ENCODE measurements around the gene COMTD1.

COMTD1 gene

DNA sequence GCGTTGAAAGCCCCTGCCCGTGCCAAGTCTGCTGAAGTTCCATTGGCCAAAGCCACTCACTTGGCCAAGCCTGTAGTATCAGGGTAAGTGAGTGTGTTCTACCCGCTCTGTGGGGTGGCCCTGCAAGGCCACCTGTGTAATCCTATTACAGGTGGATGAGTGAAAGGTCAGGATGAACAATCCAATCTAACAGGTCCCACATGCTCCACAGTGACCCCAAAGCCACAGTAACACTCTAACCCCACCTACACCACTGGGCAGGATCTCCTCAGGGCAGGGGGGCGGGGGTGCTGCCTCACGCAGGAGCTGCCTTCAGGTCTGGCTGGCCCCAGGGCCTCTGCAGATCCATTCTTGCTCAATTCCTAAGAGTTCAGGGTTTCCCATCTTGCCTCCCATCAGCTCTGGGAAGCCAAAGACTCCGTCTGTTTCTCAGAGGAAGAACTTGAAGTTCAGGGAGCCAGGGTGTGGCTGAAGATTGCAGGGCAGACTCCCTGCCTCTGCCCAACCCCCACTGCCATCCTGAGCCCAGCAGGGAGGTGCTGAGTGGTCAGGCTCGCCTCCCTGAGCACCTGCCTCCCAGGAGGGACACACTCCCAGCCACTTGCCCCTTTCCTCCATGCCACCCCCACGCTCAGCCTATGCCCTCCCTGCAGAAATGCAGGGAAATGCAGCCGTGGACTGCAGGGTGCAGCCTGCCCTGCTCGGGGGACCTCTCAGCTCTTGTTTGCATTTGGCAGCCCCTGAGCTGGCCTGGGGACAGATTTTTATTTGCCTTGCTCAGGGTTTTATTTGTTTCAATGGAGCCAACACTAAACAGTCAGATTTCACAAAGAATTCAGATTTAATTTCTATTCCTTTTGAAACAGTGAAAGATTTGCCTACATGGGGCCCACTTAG lies 9.8 kb upstream of the COMTD1 start:
- DNase-seq (ENCODE audit: low read depth) = no peak

DNA sequence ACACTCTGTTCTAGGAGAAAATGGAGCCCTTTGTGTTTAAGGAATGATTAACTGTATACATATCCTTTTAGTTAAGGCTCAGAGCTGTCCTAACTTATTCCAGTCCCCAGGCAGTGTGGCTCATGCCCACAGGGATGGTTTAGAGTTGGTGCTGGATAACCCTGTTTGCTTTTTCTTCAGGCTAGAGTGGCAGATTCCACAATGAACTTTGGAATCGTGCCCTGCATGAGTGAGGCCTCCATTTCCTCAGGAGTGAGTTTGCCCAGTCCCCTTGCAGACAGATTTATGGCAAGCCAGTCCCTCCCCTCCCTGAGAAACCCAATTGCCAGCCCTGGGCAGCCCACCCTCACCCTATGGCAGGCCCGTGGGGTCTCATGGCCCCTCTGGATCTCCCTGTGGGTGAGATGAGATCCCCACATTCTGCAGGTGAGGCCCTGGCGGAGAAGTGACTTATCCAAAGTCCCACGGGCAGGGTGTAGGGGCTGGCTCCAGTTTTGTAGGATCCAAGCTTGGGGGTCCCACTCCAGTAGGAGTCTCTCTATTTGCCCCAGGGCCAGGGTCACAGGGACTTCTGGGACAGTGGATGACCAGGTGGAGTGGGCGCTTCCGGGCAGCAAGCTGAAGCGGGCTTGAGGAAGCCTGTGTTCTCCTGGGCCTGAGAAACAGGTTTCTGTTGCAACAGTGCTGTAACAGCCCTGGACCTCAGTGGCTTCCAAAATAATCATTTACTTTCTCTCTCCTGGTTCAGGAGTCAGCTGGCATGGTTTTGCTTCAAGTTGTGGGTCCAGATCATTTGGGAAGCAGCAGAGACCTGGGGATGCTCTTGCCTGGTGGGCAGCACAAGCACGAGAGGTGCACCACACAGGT lies 9.0 kb upstream of the COMTD1 start:
- DNase-seq (ENCODE audit: low read depth) = no peak

GRCh38 chr10:75243426-75243825 lies 7.7 kb upstream of the COMTD1 start:
- DNase-seq (ENCODE audit: low read depth) = no peak

DNA sequence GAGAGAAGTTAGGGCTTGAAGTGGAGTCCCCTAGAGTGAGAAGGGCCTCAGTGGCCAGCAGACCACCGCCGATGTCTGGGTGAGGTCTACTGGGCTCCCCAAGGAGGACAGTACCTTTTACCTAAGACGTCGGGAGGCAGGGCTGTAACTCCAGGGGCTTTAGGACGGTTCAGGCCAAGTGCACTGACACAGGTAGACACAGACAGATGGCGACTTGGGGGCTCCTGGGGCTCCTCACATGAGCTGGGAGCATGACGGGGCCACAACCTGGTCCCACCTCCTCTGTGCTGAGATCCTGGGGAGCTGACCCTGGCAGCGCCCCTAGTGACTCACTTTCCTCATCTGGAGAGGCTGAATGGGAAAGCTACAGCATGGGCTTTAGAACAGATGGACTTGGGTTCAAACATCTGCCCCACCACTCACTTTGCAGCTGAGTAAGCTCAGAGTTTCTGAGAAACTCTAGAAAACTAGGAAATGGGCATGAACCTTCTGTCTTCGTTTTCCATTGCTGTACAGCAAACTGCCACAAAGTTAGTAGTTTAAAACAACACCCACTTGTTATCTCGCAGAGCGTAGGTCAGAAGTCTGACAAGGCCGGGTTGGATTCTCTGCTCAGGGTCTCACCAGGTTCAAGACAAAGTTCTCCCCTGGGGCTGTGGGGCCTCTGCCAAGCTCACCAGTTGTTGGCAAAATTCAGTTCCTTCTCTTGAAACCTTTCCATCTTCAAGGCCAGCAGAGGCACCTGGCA lies 4.7 kb upstream of the COMTD1 start:
- no peak for DNase-seq (ENCODE audit: low read depth)

- DNase-seq (ENCODE audit: low read depth) = no peak
These were observed 3.5 kb upstream of the COMTD1 start for GRCh38 chr10:75239096-75239790.

- no peak for DNase-seq (ENCODE audit: low read depth)
These were observed 2.7 kb upstream of the COMTD1 start for GRCh38 chr10:75238182-75239095.

DNA sequence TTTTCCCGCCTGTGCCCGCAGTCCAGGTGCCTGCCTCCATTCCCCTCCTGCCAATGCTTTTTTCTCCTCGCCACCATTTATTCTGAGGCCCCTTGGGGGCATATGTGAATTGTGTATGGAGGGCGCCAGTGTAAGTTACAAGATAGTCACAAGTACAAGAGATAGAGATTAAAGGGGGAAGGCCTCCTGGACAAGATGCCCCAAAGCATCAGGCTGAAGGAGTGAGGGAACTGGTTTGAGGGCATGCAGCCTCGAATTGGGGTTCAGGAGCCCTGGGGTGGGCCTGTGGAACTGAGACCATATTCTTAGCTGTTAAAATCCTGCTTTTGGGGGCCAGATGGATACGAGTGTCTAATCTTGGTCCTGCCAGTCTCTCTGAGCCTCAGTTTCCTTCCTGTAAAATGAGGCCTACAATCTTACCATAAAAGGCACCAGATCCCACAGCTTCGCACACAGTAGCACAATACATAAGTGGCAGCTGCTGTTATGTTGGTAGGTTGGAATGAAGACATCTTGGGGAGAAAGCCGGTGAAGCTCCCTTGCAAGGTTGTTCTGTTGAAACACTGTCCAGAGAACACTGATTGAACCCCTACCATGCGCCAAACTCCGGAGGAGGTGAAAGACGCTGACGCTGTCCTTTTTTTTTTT lies 545 bp upstream of the COMTD1 start:
- no peak for DNase-seq (ENCODE audit: low read depth)

GRCh38 chr10:75234683-75235374 lies 928 bp downstream of the COMTD1 start:
- no peak for DNase-seq (ENCODE audit: low read depth)

DNA sequence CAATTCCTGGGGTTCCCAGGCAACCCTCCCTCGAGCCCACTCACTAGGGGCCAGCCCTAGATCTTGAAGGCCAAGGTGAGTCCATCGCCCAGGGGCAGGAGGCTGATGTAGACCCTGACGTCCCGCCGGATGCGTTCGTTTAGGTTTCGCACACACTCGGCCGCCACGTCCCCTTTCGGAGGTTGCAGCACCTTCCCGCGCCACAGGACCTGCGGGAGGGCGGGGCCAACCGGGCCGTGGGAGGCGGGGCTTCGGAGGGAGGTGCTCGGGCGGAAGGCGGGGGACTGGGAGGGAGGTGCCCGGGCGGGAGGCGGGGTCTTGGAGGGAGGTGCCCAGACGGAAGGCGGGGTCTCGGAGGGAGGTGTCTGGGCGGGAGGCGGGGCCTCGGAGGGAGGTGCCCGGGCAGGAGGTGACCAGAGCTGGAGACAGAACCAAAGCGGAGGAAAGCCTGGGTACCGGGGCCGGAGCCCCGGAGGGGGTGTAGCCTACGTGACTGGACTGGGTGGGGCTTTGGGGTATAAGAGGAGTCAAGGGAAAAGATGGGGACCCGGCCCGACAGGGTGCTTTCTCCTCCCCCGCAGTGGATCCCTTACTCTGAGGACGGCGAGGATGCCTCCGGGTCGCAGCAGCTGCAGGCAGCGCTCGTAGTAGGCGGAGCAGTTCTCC lies 1.6 kb downstream of the COMTD1 start:
- peak; percentile 97 for DNase-seq (ENCODE audit: low read depth)

GRCh38 chr10:75233444-75234016 lies 2.2 kb downstream of the COMTD1 start:
- no peak for DNase-seq (ENCODE audit: low read depth)

DNA sequence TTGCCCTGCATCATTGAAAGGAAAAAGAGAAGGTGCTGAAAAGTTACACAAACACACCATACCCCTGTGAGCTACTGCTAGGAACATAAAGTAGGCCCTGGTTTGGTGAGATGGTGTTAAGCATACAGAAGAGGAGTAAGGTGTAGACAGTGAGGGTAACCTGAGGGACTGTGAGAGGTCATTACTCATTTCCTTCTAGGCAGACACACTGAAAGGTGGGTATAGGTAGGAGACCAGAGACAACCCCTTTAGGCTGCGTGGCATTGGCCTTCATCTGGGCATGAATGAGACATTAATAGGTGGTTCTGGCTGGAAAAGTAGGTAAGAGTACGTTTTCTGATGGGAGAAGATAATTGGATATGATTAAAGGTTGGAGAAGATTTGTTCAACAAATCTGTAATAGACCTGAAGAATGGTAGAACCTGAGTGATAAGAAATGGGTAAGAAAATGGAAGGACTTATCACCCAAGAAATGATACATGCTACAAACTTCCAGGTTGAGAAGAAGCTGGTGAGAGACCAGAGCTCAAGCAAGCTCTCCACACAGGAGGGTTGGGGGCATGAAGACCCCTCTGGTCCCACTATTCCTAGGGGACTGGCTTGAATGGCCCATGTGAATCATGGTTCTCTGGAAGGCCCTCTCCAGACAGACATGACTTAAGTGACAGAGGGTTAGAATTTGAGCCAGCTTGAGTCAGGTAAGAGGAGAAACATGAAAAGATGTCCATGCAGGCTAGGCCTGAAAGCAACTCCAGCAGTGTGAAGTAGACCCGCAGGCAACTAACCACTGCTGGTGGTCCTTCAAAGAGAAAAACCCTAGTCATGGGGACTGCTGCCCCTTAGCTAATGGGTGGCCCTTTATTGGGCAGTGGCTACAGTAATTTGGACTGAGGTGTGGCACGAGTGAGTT lies 3.8 kb downstream of the COMTD1 start:
- no peak for DNase-seq (ENCODE audit: low read depth)

GRCh38 chr10:75230600-75231038 lies 5.1 kb downstream of the COMTD1 start:
- DNase-seq (ENCODE audit: low read depth) = peak; percentile 87

DNA sequence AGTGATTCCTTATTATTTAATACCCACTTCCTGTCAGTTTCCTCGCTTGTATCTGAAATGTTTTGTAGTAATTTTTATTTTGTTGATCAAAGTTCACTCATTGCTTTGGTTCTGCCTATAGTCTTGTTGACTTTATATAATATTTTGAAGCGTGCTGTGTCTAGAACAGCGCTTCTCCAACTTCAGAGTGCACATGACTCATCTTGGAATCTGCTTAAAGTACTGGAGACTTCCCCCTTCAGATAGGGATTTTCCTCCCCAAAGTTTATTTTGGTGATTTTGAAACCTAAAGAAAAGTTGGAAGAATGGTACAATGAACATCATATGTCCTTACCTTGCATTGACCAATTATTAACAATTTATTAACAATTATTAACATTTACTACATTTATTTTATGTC lies 5.8 kb downstream of the COMTD1 start:
- no peak for DNase-seq (ENCODE audit: low read depth)

GRCh38 chr10:75228834-75229233 lies 6.9 kb downstream of the COMTD1 start:
- DNase-seq (ENCODE audit: low read depth) = no peak

- no peak for DNase-seq (ENCODE audit: low read depth)
These were observed 7.5 kb downstream of the COMTD1 start for GRCh38 chr10:75228278-75228677.

GRCh38 chr10:75226656-75227055 lies 9.1 kb downstream of the COMTD1 start:
- DNase-seq (ENCODE audit: low read depth) = no peak

- no peak for DNase-seq (ENCODE audit: low read depth)
These were observed 9.7 kb downstream of the COMTD1 start for GRCh38 chr10:75226095-75226494.
